K562 (cell line): ENCODE data around the gene RARA. TPM values are rescaled to one million over a fixed set of nuclear protein-coding genes. Genes with fewer than 3 reads are reported as not detected.

Experiments used
- ATAC-seq: fragments of 200-7000 bp; cut with Tn5 transposase; 3 replicates; pipeline ENCODE4 v1.9.1; 2020; ENCODE audit warnings: moderate library complexity
- BruUV-seq: library from RNA; stranded (reverse); fragments of 400-500 nt; replicated peaks from 2 replicates; lab custom pipeline; 2021; lab: Mats Ljungman, UMichigan
- CTCF ChIA-PET: fragments of 300-600 bp; formaldehyde crosslinking; extraction: SDS; loops from one replicate; lab custom pipeline; 2021; ENCODE audit warnings: low intra/inter-chr PET ratio; lab: Yijun Ruan, JAX
- POLR2A ChIA-PET: fragments of 300-600, 350-650 bp; sonication (Branson Sonifier 250); formaldehyde crosslinking; extraction: SDS; loops from one replicate; lab custom pipeline; 2021; ENCODE audit warnings: antibody characterized with exemption, inconsistent platforms; lab: Yijun Ruan, JAX
- DNase-seq, 4 experiments: peaks; one replicate each; pipeline versions ENCODE4 v3.0.0 to v3.0.0-alpha.2; 2011 to 2018; ENCODE audit warnings: low spot score in 3 of 4, mixed read lengths in 3 of 4; ENCODE audit errors: extremely low read depth in 1 of 4
- FAIRE-seq: peaks from 2 replicates; lab custom pipeline; 2011; peaks lifted over from hg19 to GRCh38; lab: Jason Lieb, UNC
- H2AFZ ChIP-seq: 2 replicates; pipeline ENCODE4 v1.6.0; 2011; ENCODE audit warnings: low read depth, low read length, control low read depth, inconsistent platforms
- H3K27ac ChIP-seq: fragments of 200-600 bp; 3 replicates; pipeline ENCODE4 v1.8.0; 2011; ENCODE audit warnings: low read depth, mild to moderate bottlenecking, control low read depth, inconsistent platforms, low read length, moderate library complexity, mixed read lengths; ENCODE audit errors: extremely low read depth
- H3K27me3 ChIP-seq, 2 experiments: fragments of 300-600 bp in 1 of 2; 2 replicates in 1 of 2; 3 replicates in 1 of 2; pipeline versions ENCODE4 v1.6.0 to v1.8.0; 2011; ENCODE audit warnings: inconsistent platforms in 2 of 2, low read length in 2 of 2, mild to moderate bottlenecking in 1 of 2, mixed read lengths in 1 of 2, moderate library complexity in 1 of 2; ENCODE audit not compliant: control insufficient read depth in 2 of 2, insufficient read depth in 2 of 2
- H3K36me3 ChIP-seq: fragments of 300-600 bp; 3 replicates; pipeline ENCODE4 v1.8.0; 2011; ENCODE audit warnings: mild to moderate bottlenecking, low read length, inconsistent platforms; ENCODE audit not compliant: control insufficient read depth, insufficient read depth
- H3K4me1 ChIP-seq, 2 experiments: fragments of 200-600 bp in 1 of 2; replicated peaks in 1 of 2; 2 replicates in 1 of 2; 3 replicates in 1 of 2; pipeline versions ENCODE4 v1.5.1 to v1.8.0; 2011; ENCODE audit warnings: inconsistent platforms in 2 of 2, low read length in 2 of 2, mild to moderate bottlenecking in 1 of 2, mixed read lengths in 1 of 2, moderate library complexity in 1 of 2; ENCODE audit not compliant: control insufficient read depth in 2 of 2, insufficient read depth in 2 of 2
- H3K4me2 ChIP-seq: 2 replicates; pipeline ENCODE4 v1.6.1; 2011; ENCODE audit warnings: low read length, control low read depth, inconsistent platforms, mixed read lengths; ENCODE audit not compliant: insufficient read depth
- H3K4me3 ChIP-seq: fragments of 200-600 bp; sonication (generic), shearing (Covaris generic); 2 replicates; pipeline ENCODE4 v1.5.1; 2016; ENCODE audit warnings: control low read depth, inconsistent platforms
- H3K79me2 ChIP-seq: fragments of 200-600 bp; 3 replicates; pipeline ENCODE4 v1.8.0; 2011; ENCODE audit warnings: low read length, inconsistent platforms; ENCODE audit not compliant: control insufficient read depth, insufficient read depth
- H3K9ac ChIP-seq, 2 experiments: 2 replicates each; pipeline versions ENCODE4 v1.6.0 to v1.6.1; 2011; ENCODE audit warnings: low read depth in 2 of 2, low read length in 2 of 2, control low read depth in 1 of 2, inconsistent platforms in 1 of 2, mild to moderate bottlenecking in 1 of 2, mixed read lengths in 1 of 2; ENCODE audit not compliant: insufficient read depth in 1 of 2
- H3K9me1 ChIP-seq: one replicate; pipeline ENCODE4 v1.6.0; 2011; ENCODE audit warnings: inconsistent platforms, mild to moderate bottlenecking, low read length, moderate library complexity; ENCODE audit not compliant: control insufficient read depth, insufficient read depth
- H3K9me3 ChIP-seq: replicated peaks from 2 replicates; pipeline ENCODE4 v1.5.1; 2011; ENCODE audit warnings: low read depth, low read length, inconsistent platforms; ENCODE audit not compliant: control insufficient read depth, insufficient read depth
- H4K20me1 ChIP-seq: replicated peaks from 2 replicates; pipeline ENCODE4 v1.6.1; 2011; ENCODE audit warnings: low read length, inconsistent platforms, mixed read lengths; ENCODE audit not compliant: control insufficient read depth, insufficient read depth
- ARID1B ChIP-seq: fragments of 450-650 bp; IDR thresholded peaks from 2 replicates; pipeline ENCODE4 v1.6.1; 2016; ENCODE audit warnings: antibody characterized with exemption, mild to moderate bottlenecking, inconsistent platforms
- ARID2 ChIP-seq: fragments of 450-650 bp; IDR thresholded peaks from 2 replicates; pipeline ENCODE4 v1.6.1; 2017; ENCODE audit warnings: antibody characterized with exemption, mild to moderate bottlenecking
- ATF7 ChIP-seq: fragments of 450-650 bp; IDR thresholded peaks from 2 replicates; pipeline ENCODE4 v1.7.1; 2014; ENCODE audit warnings: mild to moderate bottlenecking, moderate library complexity
- CC2D1A ChIP-seq: fragments of 450-650 bp; IDR thresholded peaks from 2 replicates; pipeline ENCODE4 v1.6.1; 2017; ENCODE audit warnings: mild to moderate bottlenecking
- CTBP1 ChIP-seq: fragments of 450-650 bp; IDR thresholded peaks from 2 replicates; pipeline ENCODE4 v1.6.1; 2016; ENCODE audit warnings: borderline replicate concordance
- CTCF ChIP-seq, 3 experiments: IDR thresholded peaks in 2 of 3; conservative IDR thresholded peaks in 1 of 3; 2 replicates each; pipeline ENCODE4 v1.5.1; 2011 to 2012; ENCODE audit warnings: low read length in 3 of 3, mild to moderate bottlenecking in 3 of 3, control low read depth in 2 of 3, improper control_type of control experiment in 1 of 3, inconsistent platforms in 1 of 3, low read depth in 1 of 3, mixed read lengths in 1 of 3, moderate library complexity in 1 of 3; ENCODE audit not compliant: insufficient read depth in 2 of 3
- GATA2 ChIP-seq: sonication (generic); formaldehyde crosslinking; IDR thresholded peaks from 2 replicates; pipeline ENCODE4 v1.4.0; 2020; ENCODE audit warnings: mild to moderate bottlenecking, missing genetic modification reagents
- MBD2 ChIP-seq: sonication (generic); IDR thresholded peaks from 2 replicates; pipeline ENCODE4 v1.6.1; 2016; ENCODE audit warnings: low read depth, borderline replicate concordance
- NONO ChIP-seq, 2 experiments: fragments of 200-400 bp in 1 of 2; fragments of 450-650 bp in 1 of 2; formaldehyde crosslinking in 1 of 2; IDR thresholded peaks; 2 replicates each; pipeline ENCODE4 v1.6.1; 2017; ENCODE audit warnings: low read depth in 2 of 2, mild to moderate bottlenecking in 2 of 2, moderate library complexity in 2 of 2, low read length in 1 of 2
- POLR2A ChIP-seq: fragments of 450-650 bp; conservative IDR thresholded peaks from 2 replicates; pipeline ENCODE4 v1.6.1; 2016
- RAD21 ChIP-seq, 2 experiments: fragments of 250-450 bp in 1 of 2; fragments of 450-650 bp in 1 of 2; sonication (Bioruptor Pico) in 1 of 2; formaldehyde crosslinking in 1 of 2; IDR thresholded peaks in 1 of 2; conservative IDR thresholded peaks in 1 of 2; 2 replicates each; pipeline versions ENCODE4 v1.4.0 to v1.8.0; 2020 to 2022; ENCODE audit warnings: mild to moderate bottlenecking in 2 of 2, moderate library complexity in 1 of 2
- SMC3 ChIP-seq: conservative IDR thresholded peaks from 2 replicates; pipeline ENCODE4 v1.6.1; 2011; ENCODE audit warnings: low read depth, low read length, improper control_type of control experiment; ENCODE audit not compliant: insufficient read depth
- ZBTB43 ChIP-seq: sonication (generic); formaldehyde crosslinking; IDR thresholded peaks from 2 replicates; pipeline ENCODE4 v1.8.0; 2023; ENCODE audit warnings: mild to moderate bottlenecking, missing genetic modification reagents
- ZNF780A ChIP-seq: fragments of 250-450 bp; sonication (Bioruptor Pico); IDR thresholded peaks from 2 replicates; pipeline ENCODE4 v1.5.0; 2021; ENCODE audit warnings: mild to moderate bottlenecking
- ZZZ3 ChIP-seq: fragments of 450-650 bp; IDR thresholded peaks from 2 replicates; pipeline ENCODE4 v1.6.1; 2016; ENCODE audit warnings: antibody characterized with exemption, mild to moderate bottlenecking, moderate library complexity
- WGBS: fragments of 100-300 bp; shearing (Covaris generic); methylation state at CpG from one replicate; pipeline ENCODE4 v1.1.6; 2016; ENCODE audit warnings: low coverage, mixed read lengths; ENCODE audit not compliant: insufficient coverage; ENCODE audit errors: missing lambda C conversion rate; 5-methylcytosine and 5-hydroxymethylcytosine counted together
- in situ Hi-C: fragments of 300-500 bp; cut with MboI; formaldehyde crosslinking; loops from 4 replicates; pipeline ENCODE4 v1.15.0; 2018; ENCODE audit warnings: inconsistent platforms, mixed read lengths
- intact Hi-C: fragments of 100-400 bp; cut with micrococcal nuclease; formaldehyde crosslinking; loops from 2 replicates; pipeline ENCODE4 v1.14.2; 2022
- polyA plus RNA-seq, 8 experiments: library from polyadenylated mRNA; depleted of rRNA in 4 of 8; stranded (reverse) in 5 of 8; unstranded in 3 of 8; fragments of >200 nt; fragmentation: Nextera tagmentation in 2 of 8; fragmentation: Illumina TruSeq in 1 of 8; extraction: Ambion mirVana in 2 of 8; extraction: Trizol in 1 of 8; gene quantifications; 2 replicates each; pipeline versions ENCODE4 v1.2.1 to v1.2.3, GENCODE V29; 2011 to 2014; ENCODE audit warnings: inconsistent platforms in 1 of 8, missing spikeins in 1 of 8
- total RNA-seq, 7 experiments: library from RNA; depleted of rRNA in 6 of 7; stranded (reverse); fragments of >200 nt in 6 of 7; fragmentation: Illumina TruSeq in 2 of 7; extraction: Trizol in 2 of 7; gene quantifications; 2 replicates each; pipeline versions ENCODE4 v1.2.1 to v1.2.3, GENCODE V29; 2011 to 2021; ENCODE audit warnings: low replicate concordance in 1 of 7

RARA gene
- total and polyA plus RNA-seq, 9 of the 15 experiments (the other 6 are each of a cell fraction or from before 2014, with no cell fraction given), result 0.10 to 28.0 (median 7.9) TPM

GRCh38 chr17:40303009-40303657 is 5.8 kb upstream of the RARA start:
- no TSS peak for BruUV-seq
- H3K27me3 ChIP-seq, result no peaks in the 10 kb centered on the region
- H2AFZ ChIP-seq, result no peak overlapping the region
- no peaks in the 10 kb centered on the region for H3K79me2 ChIP-seq
- DNase-seq, result peak in 3 of 4 experiments; percentile 36 to 63 (median 47)
- no peaks in the 10 kb centered on the region for H3K9me3 ChIP-seq
- no peak overlapping the region for H3K4me3 ChIP-seq
- WGBS, result 60% methylated on average over 4 of the region's 4 CpGs
- peak; percentile 48 for ATAC-seq
- peak; percentile 37 for FAIRE-seq
- no peaks in the 10 kb centered on the region for H3K9me1 ChIP-seq
- H3K36me3 ChIP-seq, result peaks cover 68% of the 10 kb centered on the region
- H3K4me1 ChIP-seq, result peaks cover 20 to 21% of the 10 kb centered on the region in 2 experiments
- no peak overlapping the region for H3K9ac ChIP-seq
- ChIA-PET CTCF (interaction anchor here (0.7 to 3.7 kb wide), 7 partner anchors 43 to 257 kb away, joined by 3 to 90 read pairs (median 4); no protein-coding TSS in a partner anchor), POLR2A (interaction anchor here (0.5 to 1.1 kb wide), 3 partner anchors 9 to 592 kb away, joined by 3 to 5 read pairs (median 3); no protein-coding TSS in a partner anchor)
- no peaks in the 10 kb centered on the region for H4K20me1 ChIP-seq
- no peak overlapping the region for H3K27ac ChIP-seq
- in situ Hi-C loops, result loop anchor here (5.0 kb wide), 1 partner anchor 49 kb away; no protein-coding TSS in a partner anchor
- no peak overlapping the region for H3K4me2 ChIP-seq
- intact Hi-C loops, result loop anchor here (1.0 to 10.0 kb wide), 2 partner anchors 52 to 232 kb away; no protein-coding TSS in a partner anchor
- peak; percentile 22; the same call in 1 of the 2 replicates for TF ChIP-seq POLR2A
- TF ChIP-seq SMC3, result peak; percentile 81
- TF ChIP-seq CTBP1, result peak; percentile 15; the same call in 1 of the 2 replicates
- peak; percentile 63 to 81 (median 69) for TF ChIP-seq CTCF (IDR thresholded peaks at IDR 0.05 in 2 of 3, conservative IDR thresholded peaks at IDR 0.05 in 1 of 3; ENCODE audit: insufficient read depth in 2 of 3, low read depth in 1 of 3, low read length in 3 of 3)
- TF ChIP-seq GATA2 (CRISPR knock-in tag), result peak; percentile 34; the same call in 1 of the 2 replicates
- no peak for TF ChIP-seq ARID1B
- no peak for TF ChIP-seq MBD2
- no peak for TF ChIP-seq NONO (IDR thresholded peaks at IDR 0.05; ENCODE audit: low read depth in 2 of 2, low read length in 1 of 2)
- 0 out of 2 replicates have a peak, but pooled peaks have one; percentile 42 for TF ChIP-seq ZZZ3
- TF ChIP-seq RAD21 (CRISPR knock-in tag; conservative IDR thresholded peaks at IDR 0.05 in 1 of 2, IDR thresholded peaks at IDR 0.05 in 1 of 2), result peak; percentile 89 to 92
- TF ChIP-seq ZNF780A (CRISPR knock-in tag), result no peak
- TF ChIP-seq CC2D1A, result 0 out of 2 replicates have a peak, but pooled peaks have one; percentile 66
- TF ChIP-seq ZBTB43, result no peak
- peak; percentile 94 for TF ChIP-seq ARID2
- TF ChIP-seq ATF7, result no peak
